WTC11 (cell line): Measurements from ENCODE around the gene GRPEL2.

Experiments
- CREM ChIP-seq: sonication (generic); formaldehyde crosslinking; IDR thresholded peaks from 2 replicates; pipeline ENCODE4 v1.8.1; 2022; ENCODE audit warnings: mild to moderate bottlenecking, missing genetic modification reagents, moderate library complexity
- ESRRA ChIP-seq: sonication (generic); formaldehyde crosslinking; IDR thresholded peaks from 2 replicates; pipeline ENCODE4 v1.8.1; 2022; ENCODE audit warnings: mild to moderate bottlenecking, missing genetic modification reagents, borderline replicate concordance
- FOXJ3 ChIP-seq: sonication (generic); formaldehyde crosslinking; IDR thresholded peaks from 2 replicates; pipeline ENCODE4 v1.9.0; 2021; ENCODE audit warnings: missing genetic modification reagents, mild to moderate bottlenecking, borderline replicate concordance
- JUN ChIP-seq: sonication (generic); formaldehyde crosslinking; IDR thresholded peaks from 2 replicates; pipeline ENCODE4 v1.8.0; 2023; ENCODE audit warnings: mild to moderate bottlenecking, missing genetic modification reagents
- MAX ChIP-seq: sonication (generic); formaldehyde crosslinking; IDR thresholded peaks from 2 replicates; pipeline ENCODE4 v1.8.0; 2022; ENCODE audit warnings: mild to moderate bottlenecking, missing genetic modification reagents
- NFATC4 ChIP-seq: fragments of 250-450 bp; sonication (Bioruptor Pico); IDR thresholded peaks from 2 replicates; pipeline ENCODE4 v1.9.0; 2021; ENCODE audit warnings: mild to moderate bottlenecking
- PRDM15 ChIP-seq: sonication (generic); formaldehyde crosslinking; IDR thresholded peaks from 2 replicates; pipeline ENCODE4 v1.8.0; 2022; ENCODE audit warnings: missing genetic modification reagents
- USF2 ChIP-seq: sonication (generic); formaldehyde crosslinking; IDR thresholded peaks from 2 replicates; pipeline ENCODE4 v1.8.1; 2023; ENCODE audit warnings: mild to moderate bottlenecking, missing genetic modification reagents, moderate library complexity
- ZNF121 ChIP-seq: sonication (generic); formaldehyde crosslinking; IDR thresholded peaks from 2 replicates; pipeline ENCODE4 v1.8.0; 2023; ENCODE audit warnings: missing genetic modification reagents
- ZNF281 ChIP-seq: sonication (generic); formaldehyde crosslinking; IDR thresholded peaks from 2 replicates; pipeline ENCODE4 v1.8.0; 2023; ENCODE audit warnings: mild to moderate bottlenecking, missing genetic modification reagents
- TF ChIP-seq, protein P1 (sequence below): fragments of 200-600 bp; IDR thresholded peaks from 2 replicates; pipeline ENCODE4 v1.8.0; 2022; ENCODE audit warnings: antibody characterized with exemption
- TF ChIP-seq, protein P2 (sequence below): fragments of 250-450 bp; sonication (Bioruptor Pico); IDR thresholded peaks from 2 replicates; pipeline ENCODE4 v1.9.0; 2021; ENCODE audit warnings: mild to moderate bottlenecking

DNA sequence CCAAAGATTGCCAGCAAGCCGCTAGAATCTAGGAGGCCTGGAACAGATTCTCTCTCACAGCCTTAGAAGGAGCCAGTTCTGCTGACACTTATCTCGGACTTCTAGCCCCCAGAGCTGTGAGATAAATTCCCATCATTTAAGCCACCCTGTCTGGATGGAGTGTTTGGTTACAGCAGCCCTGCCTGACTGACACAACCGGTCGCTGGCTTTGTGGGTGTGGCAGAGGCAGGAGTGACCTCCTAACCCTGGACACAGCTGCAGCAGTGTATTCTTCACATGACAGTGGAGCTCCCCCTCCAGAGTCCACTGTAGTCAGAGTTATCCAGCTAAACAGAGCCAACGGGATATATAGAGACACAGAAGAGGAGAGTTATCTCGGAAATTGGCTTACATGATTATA, 55.0 kb downstream of the GRPEL2 start:
- TF ChIP-seq, protein P1, sequence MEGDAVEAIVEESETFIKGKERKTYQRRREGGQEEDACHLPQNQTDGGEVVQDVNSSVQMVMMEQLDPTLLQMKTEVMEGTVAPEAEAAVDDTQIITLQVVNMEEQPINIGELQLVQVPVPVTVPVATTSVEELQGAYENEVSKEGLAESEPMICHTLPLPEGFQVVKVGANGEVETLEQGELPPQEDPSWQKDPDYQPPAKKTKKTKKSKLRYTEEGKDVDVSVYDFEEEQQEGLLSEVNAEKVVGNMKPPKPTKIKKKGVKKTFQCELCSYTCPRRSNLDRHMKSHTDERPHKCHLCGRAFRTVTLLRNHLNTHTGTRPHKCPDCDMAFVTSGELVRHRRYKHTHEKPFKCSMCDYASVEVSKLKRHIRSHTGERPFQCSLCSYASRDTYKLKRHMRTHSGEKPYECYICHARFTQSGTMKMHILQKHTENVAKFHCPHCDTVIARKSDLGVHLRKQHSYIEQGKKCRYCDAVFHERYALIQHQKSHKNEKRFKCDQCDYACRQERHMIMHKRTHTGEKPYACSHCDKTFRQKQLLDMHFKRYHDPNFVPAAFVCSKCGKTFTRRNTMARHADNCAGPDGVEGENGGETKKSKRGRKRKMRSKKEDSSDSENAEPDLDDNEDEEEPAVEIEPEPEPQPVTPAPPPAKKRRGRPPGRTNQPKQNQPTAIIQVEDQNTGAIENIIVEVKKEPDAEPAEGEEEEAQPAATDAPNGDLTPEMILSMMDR, result no peak
- TF ChIP-seq MAX (CRISPR knock-in tag) (no peak), ZNF121 (CRISPR knock-in tag) (no peak), PRDM15 (no peak), FOXJ3 (CRISPR knock-in tag) (no peak), NFATC4 (CRISPR knock-in tag) (no peak), CREM (CRISPR knock-in tag) (no peak), ESRRA (CRISPR knock-in tag) (no peak), USF2 (no peak), ZNF281 (CRISPR knock-in tag) (no peak), JUN (no peak)
- TF ChIP-seq, protein P2, sequence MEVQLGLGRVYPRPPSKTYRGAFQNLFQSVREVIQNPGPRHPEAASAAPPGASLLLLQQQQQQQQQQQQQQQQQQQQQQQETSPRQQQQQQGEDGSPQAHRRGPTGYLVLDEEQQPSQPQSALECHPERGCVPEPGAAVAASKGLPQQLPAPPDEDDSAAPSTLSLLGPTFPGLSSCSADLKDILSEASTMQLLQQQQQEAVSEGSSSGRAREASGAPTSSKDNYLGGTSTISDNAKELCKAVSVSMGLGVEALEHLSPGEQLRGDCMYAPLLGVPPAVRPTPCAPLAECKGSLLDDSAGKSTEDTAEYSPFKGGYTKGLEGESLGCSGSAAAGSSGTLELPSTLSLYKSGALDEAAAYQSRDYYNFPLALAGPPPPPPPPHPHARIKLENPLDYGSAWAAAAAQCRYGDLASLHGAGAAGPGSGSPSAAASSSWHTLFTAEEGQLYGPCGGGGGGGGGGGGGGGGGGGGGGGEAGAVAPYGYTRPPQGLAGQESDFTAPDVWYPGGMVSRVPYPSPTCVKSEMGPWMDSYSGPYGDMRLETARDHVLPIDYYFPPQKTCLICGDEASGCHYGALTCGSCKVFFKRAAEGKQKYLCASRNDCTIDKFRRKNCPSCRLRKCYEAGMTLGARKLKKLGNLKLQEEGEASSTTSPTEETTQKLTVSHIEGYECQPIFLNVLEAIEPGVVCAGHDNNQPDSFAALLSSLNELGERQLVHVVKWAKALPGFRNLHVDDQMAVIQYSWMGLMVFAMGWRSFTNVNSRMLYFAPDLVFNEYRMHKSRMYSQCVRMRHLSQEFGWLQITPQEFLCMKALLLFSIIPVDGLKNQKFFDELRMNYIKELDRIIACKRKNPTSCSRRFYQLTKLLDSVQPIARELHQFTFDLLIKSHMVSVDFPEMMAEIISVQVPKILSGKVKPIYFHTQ (CRISPR knock-in tag), result no peak
